MV-4-11 (cell line): ENCODE data around the gene TOP3B.
"Not testable (repeated sequence)": the region's sequence is repeated elsewhere in the genome, so short reads cannot be mapped to it uniquely, and the experiment has no call there.

Experiments
- DNase-seq: peaks from one replicate; lab custom pipeline; 2025; lab: John Stamatoyannopoulos, UW

Gene TOP3B

DNA sequence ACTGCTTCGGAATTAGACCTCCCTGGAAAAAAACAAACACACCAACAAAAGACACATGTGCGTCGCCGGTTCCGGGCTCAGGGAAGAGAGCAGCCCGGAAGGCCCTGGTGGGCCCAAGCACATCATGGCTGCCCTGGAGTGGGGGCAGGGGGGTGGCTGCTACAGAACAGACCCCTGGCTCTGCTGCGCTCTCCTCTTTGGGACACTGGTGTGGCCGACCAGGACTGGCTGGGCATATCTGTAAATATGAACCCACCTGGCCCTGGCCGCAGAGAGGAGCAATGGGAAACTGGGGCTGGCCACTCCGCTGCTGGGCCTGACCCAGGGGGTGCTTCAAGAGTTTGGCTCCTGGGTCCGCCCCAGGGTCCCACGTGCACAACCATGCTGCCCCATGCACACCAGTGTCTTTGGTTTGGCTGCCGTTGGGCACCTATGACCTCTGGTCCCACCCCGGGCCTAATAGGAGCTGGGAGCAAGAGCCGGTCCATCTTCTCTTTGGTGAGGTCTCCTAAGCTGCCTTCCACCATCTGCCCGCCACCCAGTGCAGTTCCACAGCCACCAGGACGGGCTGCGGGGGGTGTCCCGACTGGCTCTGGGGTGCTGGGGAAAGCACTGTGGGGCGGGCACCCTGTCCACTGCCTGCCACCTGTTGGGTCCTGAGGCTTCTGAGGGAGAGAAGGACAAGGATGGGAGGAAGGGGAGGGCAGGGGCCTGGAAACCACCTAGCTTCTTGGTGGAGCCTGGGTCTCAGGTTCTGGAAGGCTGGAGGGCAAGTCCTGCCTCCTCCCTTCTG lies 60.0 kb downstream of the TOP3B start:
- DNase-seq = no peak

DNA sequence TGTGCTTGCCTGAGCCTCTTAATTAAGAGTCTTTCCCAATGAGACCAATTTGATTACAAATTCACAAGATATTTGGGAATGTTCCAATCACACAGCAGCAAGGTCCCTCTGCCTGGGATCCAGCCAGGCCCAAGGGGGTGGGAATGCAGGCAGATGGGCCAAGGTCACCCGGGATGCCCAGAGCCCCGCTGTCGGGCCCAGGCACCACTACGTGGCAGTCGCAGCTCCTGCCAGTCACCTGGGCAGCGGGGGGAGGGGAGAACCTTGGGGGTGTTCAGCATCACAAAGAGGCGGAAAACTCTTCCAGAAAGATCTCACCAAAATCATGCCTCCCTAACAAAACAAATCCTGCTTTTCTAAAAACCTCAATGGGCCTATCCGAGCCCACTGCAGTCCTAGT lies 60.9 kb downstream of the TOP3B start:
- no peak for DNase-seq

DNA sequence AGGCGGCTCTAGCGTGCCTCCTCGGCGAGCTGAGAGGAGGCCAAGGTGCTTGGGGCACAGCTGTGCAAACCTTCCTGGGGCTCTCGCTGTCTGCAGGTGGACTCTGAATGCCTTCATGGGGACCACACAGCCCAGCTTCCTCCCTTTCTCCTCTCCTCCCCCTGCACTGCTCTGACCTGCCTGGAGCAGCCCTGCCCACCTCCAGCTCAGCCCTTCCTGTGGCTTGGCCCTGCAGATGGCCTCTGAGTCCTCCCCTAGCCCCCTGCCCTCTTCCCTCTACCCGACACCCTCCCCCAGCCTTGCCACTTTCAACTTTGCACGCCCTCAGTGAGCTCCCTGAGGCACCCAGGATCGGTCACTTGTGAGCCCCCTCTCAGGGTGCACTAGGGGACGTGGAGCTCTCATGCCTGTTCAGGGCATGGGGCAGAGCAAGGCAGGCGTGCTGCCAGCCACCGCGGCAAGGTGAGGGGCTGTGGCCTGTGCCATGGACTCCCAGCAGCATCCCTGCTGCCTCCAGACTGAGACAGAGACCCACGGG lies 61.3 kb downstream of the TOP3B start:
- DNase-seq = no peak

DNA sequence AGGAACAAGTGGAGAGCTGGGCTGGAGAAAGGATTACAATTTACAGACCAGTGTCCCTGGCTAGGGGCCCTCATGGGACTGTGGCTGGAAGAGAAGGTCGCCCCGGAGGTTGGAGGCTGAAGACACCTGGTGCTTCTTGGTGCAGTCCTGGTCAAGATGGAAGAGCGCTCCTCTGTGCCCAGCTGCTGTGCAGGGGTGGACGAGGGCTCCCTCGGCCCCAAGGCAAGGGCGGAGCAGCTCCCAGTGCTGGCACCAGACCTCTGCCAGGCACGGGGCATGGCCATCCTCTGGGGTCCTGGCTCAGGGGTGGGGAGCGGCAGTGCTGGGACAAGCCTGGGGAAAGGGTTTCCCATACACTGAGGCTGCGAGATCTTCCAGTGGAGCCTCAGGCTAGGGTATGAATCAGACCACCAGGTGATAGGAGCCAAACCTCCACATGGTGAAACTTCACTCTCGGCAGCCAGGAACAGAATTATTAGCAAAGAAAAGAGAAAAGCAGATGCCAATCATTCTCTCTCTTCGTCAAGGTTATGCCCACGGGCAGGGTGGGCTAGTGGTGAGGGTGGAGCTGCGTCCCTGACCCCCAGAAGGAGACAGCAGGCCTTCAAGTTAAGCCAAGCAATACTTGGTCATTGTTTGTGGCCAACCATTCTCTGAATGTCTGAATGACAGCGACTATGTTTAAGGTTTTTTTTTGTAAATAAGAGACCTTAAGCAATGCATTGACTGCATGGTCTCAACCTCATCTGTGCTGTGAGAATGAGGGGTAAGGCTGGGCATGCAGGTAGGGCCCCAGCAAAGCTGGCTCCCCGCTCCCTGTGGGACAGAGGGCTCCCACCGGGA lies 62.0 kb downstream of the TOP3B start:
- no peak for DNase-seq

DNA sequence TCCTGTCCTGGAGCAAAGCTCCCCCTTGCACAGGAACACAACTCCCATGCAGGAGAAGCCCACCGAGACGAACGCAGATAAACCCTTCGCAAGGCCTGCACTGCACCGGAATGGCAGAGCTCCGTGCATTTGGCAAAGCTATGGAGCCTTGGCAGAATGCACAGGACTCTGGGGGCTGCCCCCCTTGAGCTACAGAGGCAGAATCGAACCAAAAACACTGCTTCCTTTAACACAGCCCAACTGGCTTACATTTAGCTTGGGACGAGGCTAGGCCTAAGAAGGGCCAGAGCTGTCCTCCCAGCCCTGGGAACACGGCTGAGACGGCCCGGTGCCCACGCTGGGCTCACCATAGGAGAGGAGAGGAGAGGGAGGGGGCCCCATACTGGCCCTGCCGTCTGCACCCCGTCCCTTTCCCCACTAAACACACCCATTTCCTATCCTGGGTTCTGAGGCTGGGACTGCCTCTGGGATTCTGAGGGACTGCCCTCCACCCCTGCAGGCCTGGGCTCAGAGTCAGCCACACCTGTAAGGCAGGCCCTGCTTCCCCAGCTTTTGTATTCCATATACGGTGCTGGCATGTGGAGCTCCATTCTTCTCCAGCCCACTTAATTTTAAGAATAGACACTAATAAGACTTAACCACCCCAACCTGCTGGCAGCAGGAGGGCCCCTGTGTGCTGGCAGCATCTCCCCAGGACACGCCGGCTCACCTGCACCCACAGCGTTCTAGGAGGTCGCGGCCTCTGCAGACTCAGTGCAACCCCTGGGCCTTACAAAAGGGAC lies 62.9 kb downstream of the TOP3B start:
- DNase-seq = no peak

DNA sequence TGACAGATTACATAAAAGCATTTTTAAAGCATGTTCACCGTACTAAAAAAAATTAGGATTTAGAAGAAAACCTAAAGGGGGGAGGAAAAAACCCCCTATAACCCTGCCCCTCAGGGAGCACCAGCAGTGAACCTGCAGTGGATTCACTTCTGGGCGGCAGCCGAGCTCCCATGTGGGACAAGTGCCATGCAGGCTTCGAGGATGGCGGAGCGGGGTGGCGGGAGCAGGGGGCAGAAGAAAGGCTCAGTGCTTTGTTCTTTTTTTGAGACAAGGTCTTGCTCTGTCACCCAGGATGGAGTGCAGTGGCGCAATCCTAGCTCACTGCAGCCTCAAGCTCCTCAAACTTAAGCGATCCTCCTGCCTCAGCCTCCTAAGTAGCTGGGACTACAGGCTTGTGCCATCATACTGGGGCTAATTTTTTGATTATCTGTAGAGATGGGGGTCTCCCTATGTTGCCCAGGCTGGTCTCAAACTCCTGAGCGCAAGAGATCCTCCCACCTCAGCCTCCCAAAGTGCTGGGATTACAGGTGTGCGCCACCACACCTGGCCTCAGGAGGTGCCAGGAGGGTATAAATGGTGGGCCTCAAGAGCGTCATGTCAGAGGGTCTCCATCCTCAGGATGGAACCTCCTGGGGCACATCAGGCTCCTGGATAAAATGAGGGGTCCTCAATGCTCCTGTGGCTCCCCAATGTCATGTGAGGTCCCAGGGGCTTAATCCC lies 64.0 kb downstream of the TOP3B start:
- DNase-seq = no peak

DNA sequence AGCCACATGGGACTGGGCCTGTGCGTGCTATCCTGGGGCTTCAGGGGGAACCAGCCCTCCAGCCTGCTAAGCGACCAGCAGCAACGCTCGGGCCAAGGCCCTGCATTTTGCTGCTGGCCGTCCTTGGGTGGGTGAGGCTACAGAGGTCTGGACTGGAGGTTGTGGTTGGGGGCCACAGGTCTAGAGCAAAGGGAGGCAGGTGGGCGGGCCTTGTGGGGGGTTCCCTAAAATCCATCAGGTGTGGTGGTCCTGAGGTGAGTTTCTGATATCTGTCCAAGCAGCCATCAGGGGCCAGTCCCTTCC lies 64.7 kb downstream of the TOP3B start:
- DNase-seq = no peak

DNA sequence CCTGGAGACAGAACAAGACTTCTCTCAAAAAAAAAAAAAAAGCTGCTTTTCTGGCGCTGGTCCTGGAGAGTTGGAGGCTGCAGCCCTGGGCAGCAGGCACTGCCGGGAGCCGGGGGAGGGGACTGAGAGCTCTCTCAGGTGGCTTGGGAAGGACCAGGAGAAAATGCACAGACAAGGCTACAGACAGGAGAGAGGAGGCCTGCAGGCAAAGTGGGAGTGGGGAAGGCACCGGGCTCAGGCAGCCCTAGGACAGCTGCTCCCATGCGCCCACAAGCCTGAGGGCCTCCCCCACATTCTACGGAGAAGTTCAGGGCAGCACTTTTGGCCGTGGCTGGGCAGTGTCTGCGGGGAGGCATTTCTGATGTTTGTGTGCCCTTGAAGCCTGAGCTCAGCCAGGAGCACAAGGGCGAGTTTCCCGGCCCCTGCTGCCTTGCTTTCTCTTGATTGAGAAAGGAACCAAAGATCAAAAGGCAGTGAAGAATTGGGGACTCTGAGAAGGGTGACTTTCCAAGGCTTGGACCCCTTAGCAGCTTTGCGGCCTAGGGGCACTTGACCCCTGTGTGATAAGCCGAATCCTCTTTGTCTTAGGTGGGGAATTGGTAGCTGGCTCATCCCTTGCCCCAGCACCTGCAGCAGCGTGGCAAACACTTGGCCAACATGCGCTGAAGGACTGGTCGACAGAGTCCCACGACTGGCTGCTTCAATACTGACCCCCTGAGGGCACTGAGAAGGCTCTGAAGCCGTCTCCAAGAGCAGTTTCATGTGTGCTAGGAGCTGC lies 65.2 kb downstream of the TOP3B start:
- DNase-seq = no peak

DNA sequence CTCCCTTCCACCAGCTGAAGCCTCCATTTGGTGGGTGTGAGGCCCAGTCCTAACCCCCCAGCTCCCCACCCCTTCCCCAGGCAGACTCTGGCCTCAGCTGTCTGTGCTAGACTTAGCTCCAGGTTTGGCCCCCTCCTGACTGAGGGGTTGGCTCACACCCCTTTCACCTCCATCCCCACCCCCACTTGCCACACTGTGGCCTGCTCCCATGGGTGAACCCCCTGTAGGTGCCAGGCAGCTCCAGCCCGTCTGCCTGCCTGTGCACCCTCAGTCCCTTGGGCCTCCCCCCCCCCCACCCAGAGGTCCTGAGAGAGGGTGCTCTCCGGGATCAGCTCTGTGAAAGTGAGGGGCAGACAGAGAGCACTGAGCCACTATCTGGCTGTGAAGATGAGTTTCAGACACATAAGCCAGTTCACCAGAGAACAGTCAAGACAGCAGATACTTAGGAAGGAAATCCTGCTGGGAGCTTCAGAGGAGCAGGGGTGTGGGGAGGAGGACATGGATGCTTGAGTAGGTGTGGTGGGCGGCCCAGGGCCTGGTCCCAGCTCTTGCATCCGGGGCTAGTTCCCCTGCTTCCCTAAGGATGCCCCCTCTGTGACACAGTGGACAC lies 66.2 kb downstream of the TOP3B start:
- DNase-seq = no peak

DNA sequence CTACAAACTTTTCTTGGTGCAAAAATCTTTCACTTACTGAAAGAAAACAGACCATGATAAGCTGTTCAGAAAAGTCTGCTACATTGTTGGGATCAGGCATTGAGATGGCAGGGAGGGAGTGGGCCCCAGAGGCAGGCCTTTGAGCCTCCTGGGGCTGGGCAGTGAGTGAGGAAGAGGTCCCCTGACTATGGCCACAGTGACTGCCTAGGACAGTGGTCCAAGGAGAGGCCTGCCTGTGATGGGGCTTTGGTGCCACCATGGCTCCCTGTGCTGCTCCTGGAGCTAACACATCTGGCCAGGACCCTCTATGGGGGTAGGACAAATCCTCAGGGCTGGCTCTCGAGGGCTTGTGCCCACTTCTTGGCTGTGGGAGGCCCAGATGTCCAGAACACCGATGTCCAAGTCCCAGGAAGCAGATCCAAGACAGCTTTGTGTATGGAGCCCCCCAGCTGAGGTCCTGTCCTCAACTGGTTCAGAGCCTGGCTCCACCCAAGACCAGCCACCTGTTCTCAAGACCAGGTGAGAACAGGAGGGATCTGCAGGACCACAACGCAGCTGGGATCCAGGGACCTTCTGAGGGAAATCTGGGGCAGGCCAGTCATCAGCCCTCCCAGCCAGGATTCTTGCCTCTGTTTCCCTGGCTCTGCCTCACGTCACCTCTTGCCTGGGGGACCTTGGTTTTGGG lies 66.8 kb downstream of the TOP3B start:
- no peak for DNase-seq

DNA sequence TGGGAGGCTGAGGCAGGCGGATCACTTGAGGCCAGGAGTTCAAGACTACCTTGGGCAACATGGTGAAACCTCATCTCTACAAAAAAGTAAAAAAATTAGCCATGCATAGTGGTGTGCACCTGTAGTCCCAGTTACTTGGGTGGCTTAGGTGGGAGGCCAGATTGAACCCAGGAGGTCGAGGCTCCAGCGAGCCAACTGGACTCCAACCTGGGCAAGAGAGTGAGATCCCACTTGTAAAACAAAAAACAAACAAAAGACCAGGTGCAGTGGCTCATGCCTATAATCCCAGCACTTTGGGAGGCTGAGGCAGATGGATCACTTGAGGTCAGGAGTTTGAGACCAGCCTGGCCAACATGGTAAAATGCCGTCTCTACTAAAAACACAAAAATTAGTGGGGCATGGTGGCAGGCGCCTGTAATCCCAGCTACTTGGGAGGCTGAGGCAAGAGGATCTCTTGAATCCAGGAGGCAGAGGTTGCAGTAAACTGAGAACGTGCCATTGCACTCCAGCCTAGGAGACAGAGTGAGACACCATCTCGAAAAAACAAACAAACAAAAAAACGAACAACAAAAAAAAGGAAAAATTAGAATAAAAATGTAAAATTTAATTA lies 68.4 kb downstream of the TOP3B start:
- DNase-seq = not testable (repeated sequence)

DNA sequence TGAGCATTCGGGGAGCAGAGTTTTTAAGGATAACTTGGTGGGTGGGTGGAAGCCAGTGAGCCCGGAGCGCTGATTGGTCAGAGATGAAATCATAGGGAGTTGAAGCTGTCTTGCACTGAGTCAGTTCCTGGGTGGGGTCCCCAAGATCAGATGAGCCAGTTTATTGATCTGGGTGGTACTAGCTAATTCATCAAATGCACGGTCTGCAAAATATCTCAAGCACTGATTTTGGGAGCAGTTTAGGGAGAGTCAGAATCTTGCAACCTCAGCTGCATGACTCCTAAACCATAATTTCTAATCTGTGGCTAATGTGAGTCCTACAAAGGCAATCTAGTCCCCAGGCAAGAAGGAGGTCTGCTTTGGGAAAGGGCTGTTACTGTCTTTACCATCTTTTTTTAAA lies 72.2 kb downstream of the TOP3B start:
- not testable (repeated sequence) for DNase-seq

DNA sequence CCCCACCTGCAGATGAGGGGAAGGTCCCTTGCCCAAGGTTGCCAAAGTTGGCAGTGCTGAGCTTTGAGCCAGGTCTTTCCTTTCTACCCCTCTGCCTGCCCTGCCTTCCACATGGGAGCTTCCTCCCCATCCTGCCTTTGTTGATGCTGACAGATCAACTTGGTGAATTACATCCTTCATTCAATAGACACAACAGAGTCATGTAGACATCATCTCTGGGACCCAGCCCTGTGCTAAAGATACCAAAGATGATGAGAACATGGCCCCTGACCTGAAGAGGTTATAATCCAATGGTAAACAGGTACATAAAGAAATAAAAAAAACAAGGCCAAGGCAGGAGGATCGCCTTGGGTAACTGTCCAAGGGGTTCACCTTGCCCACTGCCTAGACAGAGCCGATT lies 72.7 kb downstream of the TOP3B start:
- no peak for DNase-seq

DNA sequence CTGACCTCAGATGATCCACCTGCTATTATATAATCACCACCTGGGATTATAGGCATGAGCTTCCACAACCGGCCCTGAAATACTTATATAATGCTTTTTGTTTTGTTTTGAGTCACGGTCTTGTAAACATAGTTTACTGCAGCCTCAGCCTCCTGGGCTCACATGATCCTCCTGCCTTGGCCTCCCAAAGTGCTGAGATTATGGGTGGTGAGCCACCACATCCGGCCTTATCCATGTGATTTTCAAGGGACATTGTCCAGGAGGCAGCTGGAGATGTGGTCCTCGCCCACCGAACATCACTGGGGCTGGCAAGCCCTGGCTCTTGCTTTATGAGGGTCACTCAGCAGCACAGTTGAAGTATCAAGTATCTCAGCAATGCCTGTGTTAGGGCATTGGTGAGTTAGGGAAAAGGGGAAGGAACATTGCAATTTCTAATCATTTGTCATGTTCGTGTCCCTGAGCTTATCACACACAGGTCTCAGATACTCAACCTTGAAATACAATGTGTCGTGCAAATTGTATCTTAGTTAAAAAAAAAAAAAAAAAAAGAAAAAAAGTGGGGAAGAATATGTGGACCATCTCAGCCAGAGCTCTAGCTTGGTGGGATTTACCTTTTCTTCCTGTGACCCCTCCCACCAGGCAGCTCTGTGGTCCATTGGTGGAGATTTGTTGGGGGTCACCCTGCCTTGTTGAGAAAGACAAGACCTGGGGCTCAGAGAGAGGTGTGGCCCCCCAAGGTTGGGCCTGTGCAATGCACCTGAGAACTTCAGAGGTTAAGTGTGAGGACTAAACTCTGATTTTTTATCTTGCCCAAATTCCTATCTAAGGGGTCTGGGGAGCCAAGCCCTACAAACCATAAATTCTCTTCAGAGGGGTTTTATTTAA lies 74.7 kb downstream of the TOP3B start:
- DNase-seq = no peak
